Pancreas (tissue), 10 donors: ENCODE data around the gene TRIO. TPM values are rescaled to one million over a fixed set of nuclear protein-coding genes. Genes with fewer than 3 reads are reported as not detected.

Experiments used
- ATAC-seq, 4 donors: fragments of 200-7000 bp; cut with Tn5 transposase; one replicate each; pipeline versions ENCODE4 v1.8.0 to v1.9.1; 2020; ENCODE audit warnings: mild to moderate bottlenecking in 4 of 4, moderate library complexity in 4 of 4
- DNase-seq, 6 donors: peaks; one replicate each; pipeline ENCODE4 v3.0.0-alpha.2; 2020
- FAIRE-seq: peaks from 2 replicates; lab custom pipeline; 2012; peaks lifted over from hg19 to GRCh38; lab: Jason Lieb, UNC
- H3K27ac ChIP-seq, 4 donors: fragments of 200-600 bp; sonication (generic); 1 replicate in 3 of 4; 2 replicates in 1 of 4; pipeline versions ENCODE4 v1.5.0 to v1.8.0; 2020
- H3K27me3 ChIP-seq, 4 donors: fragments of 200-600 bp; one replicate each; pipeline ENCODE4 v1.8.0; 2021
- H3K36me3 ChIP-seq, 3 donors: fragments of 200-600 bp; sonication (generic) in 1 of 3; one replicate each; pipeline versions ENCODE4 v1.5.0 to v1.8.0; 2020 to 2021
- H3K4me1 ChIP-seq, 3 donors: fragments of 200-600 bp; one replicate each; pipeline ENCODE4 v1.8.0; 2021
- H3K4me3 ChIP-seq, 4 donors: fragments of 200-600 bp; sonication (generic) in 2 of 4; one replicate each; pipeline versions ENCODE4 v1.5.0 to v1.8.0; 2020 to 2021
- H3K9me3 ChIP-seq, 4 donors: fragments of 200-600 bp; one replicate each; pipeline ENCODE4 v1.8.0; 2021
- WGBS, 2 donors: extraction: QIAGEN DNeasy Blood & Tissue Kit; methylation state at CpG; one replicate each; pipeline ENCODE4 v1.1.7; 2013; 5-methylcytosine and 5-hydroxymethylcytosine counted together
- intact Hi-C, 3 donors: fragments of 100-400 bp; cut with DNase I; formaldehyde crosslinking; loops; one replicate each; pipeline versions ENCODE4 v1.11.1 to v1.14.2; 2022
- polyA plus RNA-seq, 2 donors: library from polyadenylated mRNA; stranded (reverse); fragments of 200-250 nt; gene quantifications; one replicate each; pipeline ENCODE4 v1.2.3, GENCODE V29; 2013
- total RNA-seq, 6 donors: library from RNA; stranded (reverse); fragmentation: NEBNext Ultra II Directional in 4 of 6; extraction: Animal tissue kit (Norgen Biotek cat#: 25700) in 4 of 6; gene quantifications; one replicate each; pipeline versions ENCODE4 v1.2.1 to v1.2.4, GENCODE V29; 2021 to 2023
- TF ChIP-seq, protein P1 (sequence below), 4 donors: fragments of 200-600 bp; sonication (generic) in 3 of 4; IDR thresholded peaks; one replicate each; pipeline versions ENCODE4 v1.5.0 to v1.8.0; 2021; ENCODE audit warnings: antibody characterized with exemption in 4 of 4
- donor health status: healthy with polysubstance abuse.
- donor health status: DM: no; HTN: no; CAD: no; lungs with moderate emphysema.
- donor health status: DM: no; HTN: no; CAD: no.
- donor health status: control.
- donor health status: control.
- donor health status: Bipolar disorder and iron deficiency.
- donor health status: DM: yes; HTN: yes; CAD: no.
- donor health status: DM: no; HTN: no; CAD: no.
- donor health status: DM: no; HTN: no; CAD: no.
- donor health status: DM: yes; HTN: yes; CAD: no.

The TRIO gene
- total and polyA plus RNA-seq, 8 donors: 27.3 to 82.5 (median 38.3) TPM

DNA sequence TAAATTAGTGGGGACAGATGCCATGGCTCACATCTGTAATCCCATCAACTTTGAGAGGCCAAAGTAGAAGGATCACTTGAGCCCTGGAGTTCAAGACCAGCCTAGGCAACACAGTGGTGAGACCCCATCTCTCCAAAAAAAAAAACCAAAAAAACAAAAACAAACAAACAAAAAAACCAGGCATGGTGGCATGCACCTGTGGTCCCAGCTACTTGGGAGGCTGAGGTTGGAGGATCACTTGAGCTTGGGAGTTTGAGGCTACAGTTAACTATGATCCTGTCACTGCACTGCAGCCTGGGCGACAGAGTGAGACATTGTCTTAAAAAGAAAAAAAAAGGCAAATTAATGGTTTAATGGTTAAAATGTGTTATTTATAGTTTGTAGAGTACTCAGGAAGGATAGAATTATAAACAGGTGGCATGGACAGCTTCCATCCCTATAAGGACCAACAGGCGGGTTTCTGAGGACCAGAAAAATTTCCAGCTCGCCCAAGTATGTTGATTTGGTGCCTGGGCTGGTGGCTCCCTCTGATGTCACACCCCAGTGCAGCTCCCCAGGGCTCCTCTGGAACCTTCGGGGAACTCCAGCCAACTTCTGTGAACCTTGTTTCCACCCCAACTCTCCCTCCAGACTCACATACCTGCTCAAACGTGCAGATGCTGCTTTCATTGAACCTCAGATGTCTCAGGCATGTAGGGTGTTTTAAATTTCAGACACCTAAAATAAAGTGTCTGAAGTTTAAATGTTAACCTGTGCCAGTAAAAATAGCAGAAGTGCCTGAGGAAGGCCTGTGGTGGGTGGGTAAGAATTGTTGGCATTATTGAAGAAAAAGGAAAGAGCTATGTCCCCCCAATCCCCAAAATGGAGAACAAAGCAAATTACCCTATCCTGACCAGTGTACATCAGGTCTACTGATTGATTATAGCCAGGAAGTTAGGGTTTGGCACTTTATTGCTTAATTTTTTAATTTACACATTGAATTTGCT lies 69.0 kb downstream of the TRIO start:
- TF ChIP-seq, protein P1, sequence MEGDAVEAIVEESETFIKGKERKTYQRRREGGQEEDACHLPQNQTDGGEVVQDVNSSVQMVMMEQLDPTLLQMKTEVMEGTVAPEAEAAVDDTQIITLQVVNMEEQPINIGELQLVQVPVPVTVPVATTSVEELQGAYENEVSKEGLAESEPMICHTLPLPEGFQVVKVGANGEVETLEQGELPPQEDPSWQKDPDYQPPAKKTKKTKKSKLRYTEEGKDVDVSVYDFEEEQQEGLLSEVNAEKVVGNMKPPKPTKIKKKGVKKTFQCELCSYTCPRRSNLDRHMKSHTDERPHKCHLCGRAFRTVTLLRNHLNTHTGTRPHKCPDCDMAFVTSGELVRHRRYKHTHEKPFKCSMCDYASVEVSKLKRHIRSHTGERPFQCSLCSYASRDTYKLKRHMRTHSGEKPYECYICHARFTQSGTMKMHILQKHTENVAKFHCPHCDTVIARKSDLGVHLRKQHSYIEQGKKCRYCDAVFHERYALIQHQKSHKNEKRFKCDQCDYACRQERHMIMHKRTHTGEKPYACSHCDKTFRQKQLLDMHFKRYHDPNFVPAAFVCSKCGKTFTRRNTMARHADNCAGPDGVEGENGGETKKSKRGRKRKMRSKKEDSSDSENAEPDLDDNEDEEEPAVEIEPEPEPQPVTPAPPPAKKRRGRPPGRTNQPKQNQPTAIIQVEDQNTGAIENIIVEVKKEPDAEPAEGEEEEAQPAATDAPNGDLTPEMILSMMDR (IDR thresholded peaks at IDR 0.05): no peak
- ATAC-seq (no peak), FAIRE-seq (no peak), DNase-seq (no peak)
- Histone ChIP-seq H3K27me3 (no peaks in the 10 kb centered on the region), H3K36me3 (no peaks in the 10 kb centered on the region), H3K9me3 (no peaks in the 10 kb centered on the region), H3K27ac (no peak overlapping the region), H3K4me1 (peaks cover 0 to 31% (median 9%) of the 10 kb centered on the region in 3 donors), H3K4me3 (no peak overlapping the region)
- 83 to 89% methylated on average over 5 of the region's 5 CpGs for WGBS, 2 donors
- intact Hi-C loops: no loop called here

DNA sequence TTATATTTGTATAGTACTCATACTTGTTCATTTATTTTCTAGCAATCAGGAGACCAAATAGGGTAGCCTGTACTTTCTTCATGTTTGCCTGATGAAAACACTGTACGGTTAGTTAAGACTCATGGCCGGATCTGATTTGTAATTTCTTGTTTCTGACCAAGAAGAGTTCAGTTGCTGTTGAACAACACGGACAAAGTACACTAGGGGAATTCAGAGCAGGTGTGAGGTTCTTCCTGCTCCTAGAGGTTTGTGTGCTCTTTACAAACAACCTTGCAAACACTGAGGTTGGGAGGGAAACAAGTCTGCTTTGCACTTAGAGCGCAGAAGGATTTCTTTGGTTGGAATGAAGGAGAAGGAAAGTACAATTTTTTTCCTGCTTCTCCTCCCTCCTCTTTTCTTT lies 69.7 kb downstream of the TRIO start:
- TF ChIP-seq, protein P1 (IDR thresholded peaks at IDR 0.05): no peak
- H3K36me3 ChIP-seq: no peaks in the 10 kb centered on the region
- H3K27me3 ChIP-seq: no peaks in the 10 kb centered on the region
- no peak for FAIRE-seq
- peak in 3 of 4 donors; percentile 59 to 68 (median 62) for ATAC-seq
- H3K4me3 ChIP-seq: no peak overlapping the region
- intact Hi-C loops: no loop called here
- no peak overlapping the region for H3K27ac ChIP-seq
- no peaks in the 10 kb centered on the region for H3K9me3 ChIP-seq
- 41 to 45% methylated on average over 4 of the region's 4 CpGs for WGBS, 2 donors
- DNase-seq: no peak
- H3K4me1 ChIP-seq: peaks cover 0 to 28% (median 9%) of the 10 kb centered on the region in 3 donors

- Histone ChIP-seq H3K4me1 (peaks cover 0 to 26% (median 9%) of the 10 kb centered on the region in 3 donors), H3K27me3 (no peaks in the 10 kb centered on the region), H3K9me3 (no peaks in the 10 kb centered on the region), H3K36me3 (no peaks in the 10 kb centered on the region), H3K27ac (no peak overlapping the region), H3K4me3 (no peak overlapping the region)
- TF ChIP-seq, protein P1 (IDR thresholded peaks at IDR 0.05): no peak
- 77 to 82% methylated on average over 1 of the region's 1 CpG for WGBS, 2 donors
- intact Hi-C loops: no loop called here
- FAIRE-seq (no peak), DNase-seq (no peak), ATAC-seq (no peak)
These were observed 70.1 kb downstream of the TRIO start for GRCh38 chr5:14213253-14213652.

GRCh38 chr5:14213813-14214585 lies 70.9 kb downstream of the TRIO start:
- Histone ChIP-seq H3K27me3 (no peaks in the 10 kb centered on the region), H3K36me3 (no peaks in the 10 kb centered on the region), H3K9me3 (no peaks in the 10 kb centered on the region), H3K4me1 (peaks cover 0 to 19% (median 9%) of the 10 kb centered on the region in 3 donors), H3K4me3 (no peak overlapping the region), H3K27ac (no peak overlapping the region)
- ATAC-seq: peak in 3 of 4 donors; percentile 22 to 31 (median 28)
- 71 to 72% methylated on average over 6 of the region's 6 CpGs for WGBS, 2 donors
- DNase-seq: no peak
- no peak for FAIRE-seq
- intact Hi-C loops: no loop called here
- TF ChIP-seq, protein P1 (IDR thresholded peaks at IDR 0.05): no peak
